BLaER1 treated with 17β-estradiol and CSF1 and Interleukin-3, amounts not matched to agents 10 nM and 100 nM (cell line): ENCODE measurements around the gene PDE7B.

Source experiments
- H3K27ac ChIP-seq, 11 experiments: shearing (Covaris generic); formaldehyde crosslinking; 2 replicates each; pipeline ENCODE4 v1.8.1; 2022
- H3K27me3 ChIP-seq, 11 experiments: shearing (Covaris generic); formaldehyde crosslinking; 2 replicates each; pipeline ENCODE4 v1.8.1; 2022
- H3K36me3 ChIP-seq, 11 experiments: shearing (Covaris generic); formaldehyde crosslinking; 2 replicates each; pipeline ENCODE4 v1.8.1; 2022
- H3K4me1 ChIP-seq, 10 experiments: shearing (Covaris generic); formaldehyde crosslinking; 2 replicates each; pipeline ENCODE4 v1.8.1; 2022
- H3K4me2 ChIP-seq, 11 experiments: shearing (Covaris generic); formaldehyde crosslinking; 2 replicates each; pipeline ENCODE4 v1.8.1; 2022
- H3K4me3 ChIP-seq, 10 experiments: shearing (Covaris generic); formaldehyde crosslinking; 2 replicates each; pipeline ENCODE4 v1.8.1; 2022
- H3K9ac ChIP-seq, 11 experiments: shearing (Covaris generic); formaldehyde crosslinking; 2 replicates each; pipeline ENCODE4 v1.8.1; 2022
- H3K9me3 ChIP-seq, 11 experiments: shearing (Covaris generic); formaldehyde crosslinking; replicated peaks in 1 of 11; 2 replicates each; pipeline ENCODE4 v1.8.1; 2022
- H4K20me1 ChIP-seq, 11 experiments: shearing (Covaris generic); formaldehyde crosslinking; 2 replicates each; pipeline ENCODE4 v1.8.1; 2022
- Cebpa-rat ChIP-seq, 11 experiments: shearing (Covaris generic); IDR thresholded peaks; 2 replicates each; pipeline ENCODE4 v1.8.1; 2022

The PDE7B gene

DNA sequence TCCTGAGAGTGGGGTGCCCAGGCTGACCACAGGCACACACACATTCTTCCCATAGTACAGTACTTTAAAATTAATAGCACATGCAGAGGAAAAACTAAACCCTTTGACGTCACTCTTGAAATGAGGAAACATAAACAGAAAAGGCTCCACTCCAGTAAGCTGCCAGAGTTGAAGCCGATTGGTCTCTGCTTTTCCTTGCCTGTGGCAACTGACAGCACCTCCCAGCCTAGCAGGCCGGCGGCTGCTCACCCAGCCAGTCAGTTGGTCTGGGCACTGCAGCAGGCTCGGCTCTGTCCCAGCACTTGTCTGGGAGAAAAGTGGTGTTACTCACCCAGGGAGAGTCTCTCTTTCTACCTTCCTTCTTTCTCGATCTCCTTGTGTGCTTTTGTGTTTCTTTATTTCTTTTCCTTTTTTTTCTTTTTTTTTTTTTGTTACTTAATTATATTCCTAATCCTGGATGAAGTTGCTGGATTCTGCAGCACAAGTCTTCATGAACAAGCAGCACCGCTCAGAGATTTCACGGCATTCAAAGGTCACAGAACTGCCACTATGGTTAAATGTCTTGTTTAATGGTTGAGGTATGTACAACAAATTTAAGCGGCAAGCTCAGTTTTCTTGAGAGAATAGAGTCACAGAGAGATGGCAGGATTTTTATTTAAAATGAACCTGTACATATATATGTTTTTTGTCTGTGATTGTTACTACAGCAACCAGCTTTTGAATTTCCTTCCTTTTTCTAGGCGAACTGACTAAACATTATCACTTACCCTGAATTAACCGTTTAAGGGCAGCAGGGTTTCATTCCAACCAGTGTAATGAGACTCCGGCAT, at the start of gene PDE7B:
TSS of gene PDE7B (plus strand) at position 260 of the 830 bp plus-strand sequence.
- TF ChIP-seq Cebpa-rat (IDR thresholded peaks at IDR 0.05): no peak
- peaks cover 10 to 33% (median 15%) of the 10 kb centered on the region in 10 experiments for H3K4me1 ChIP-seq
- H3K9ac ChIP-seq: peak within 1 kb of the TSS in 5 of 11 experiments; percentile 3 to 85 (median 71); a peak in 7 of 22 replicates
- no peaks in the 10 kb centered on the region for H4K20me1 ChIP-seq
- peak within 1 kb of the TSS in 3 of 10 experiments; percentile 42 to 47 (median 43); a peak in 5 of 20 replicates for H3K4me3 ChIP-seq
- peak within 1 kb of the TSS; percentile 31 to 93 (median 59) for H3K4me2 ChIP-seq
- no peaks in the 10 kb centered on the region for H3K9me3 ChIP-seq
- no peaks in the 10 kb centered on the region for H3K27me3 ChIP-seq
- H3K36me3 ChIP-seq: no peaks in the 10 kb centered on the region
- H3K27ac ChIP-seq: peak within 1 kb of the TSS in 6 of 11 experiments; percentile 15 to 90 (median 58); a peak in 9 of 22 replicates

GRCh38 chr6:135801755-135802465, 49.6 kb upstream of the PDE7B start:
- TF ChIP-seq Cebpa-rat (IDR thresholded peaks at IDR 0.05): no peak
- no peaks in the 10 kb centered on the region for H3K36me3 ChIP-seq
- H3K9ac ChIP-seq: no peak overlapping the region
- H3K27me3 ChIP-seq: no peaks in the 10 kb centered on the region
- no peak overlapping the region for H3K27ac ChIP-seq
- no peaks in the 10 kb centered on the region for H3K9me3 ChIP-seq
- no peak overlapping the region for H3K4me3 ChIP-seq
- no peak overlapping the region for H3K4me2 ChIP-seq
- H3K4me1 ChIP-seq: no peaks in the 10 kb centered on the region
- H4K20me1 ChIP-seq: no peaks in the 10 kb centered on the region

DNA sequence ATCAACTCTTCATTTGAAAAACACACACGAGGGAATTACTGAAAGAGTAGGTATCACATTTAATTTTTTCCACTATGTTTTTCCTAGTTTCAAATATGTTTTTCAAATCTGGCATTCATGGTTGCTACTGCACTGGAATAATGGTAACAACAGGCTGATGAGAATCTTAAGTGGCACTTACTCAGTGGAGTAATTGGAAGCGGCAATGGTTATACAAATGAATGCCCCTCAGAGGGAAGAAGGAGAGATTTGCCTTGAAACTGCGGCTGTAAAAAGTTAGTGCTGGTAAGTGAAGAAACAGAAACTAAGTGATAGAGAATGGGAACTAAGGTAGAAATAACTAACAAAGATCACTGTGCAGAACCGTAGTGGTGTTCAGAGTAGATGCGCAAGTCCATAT, 41.0 kb upstream of the PDE7B start:
- H3K9me3 ChIP-seq: peaks cover 0 to 8% (median 0%) of the 10 kb centered on the region in 11 experiments; a peak in 3 of 22 replicates
- H3K36me3 ChIP-seq: no peaks in the 10 kb centered on the region
- no peak overlapping the region for H3K9ac ChIP-seq
- no peaks in the 10 kb centered on the region for H3K27me3 ChIP-seq
- TF ChIP-seq Cebpa-rat (IDR thresholded peaks at IDR 0.05): no peak
- no peak overlapping the region for H3K27ac ChIP-seq
- H3K4me1 ChIP-seq: peaks cover 0 to 12% (median 3%) of the 10 kb centered on the region in 10 experiments; a peak in 9 of 20 replicates
- H4K20me1 ChIP-seq: no peaks in the 10 kb centered on the region
- H3K4me2 ChIP-seq: no peak overlapping the region
- H3K4me3 ChIP-seq: no peak overlapping the region

DNA sequence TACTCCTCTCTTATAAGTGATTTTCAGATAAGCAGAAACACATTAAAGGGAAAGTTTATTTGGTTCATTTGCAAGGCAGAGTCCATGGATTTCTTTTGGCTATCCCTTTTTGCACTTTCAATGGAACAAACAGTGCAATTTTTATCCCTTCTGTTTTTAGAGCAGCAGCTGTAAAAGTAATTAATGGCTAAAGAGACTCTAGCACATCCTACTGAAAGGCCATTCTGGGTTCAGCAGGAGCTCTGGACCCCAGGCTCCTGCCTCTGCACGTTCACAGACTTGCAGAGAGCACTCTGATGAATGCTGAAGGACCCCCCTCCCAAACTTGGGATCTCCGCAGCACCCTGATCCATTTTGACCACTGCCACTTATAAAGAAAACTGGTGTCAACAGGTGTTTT, 40.3 kb upstream of the PDE7B start:
- no peak for TF ChIP-seq Cebpa-rat (IDR thresholded peaks at IDR 0.05)
- Histone ChIP-seq H3K36me3 (no peaks in the 10 kb centered on the region), H3K27ac (no peak overlapping the region), H3K4me3 (no peak overlapping the region), H3K4me2 (no peak overlapping the region), H4K20me1 (no peaks in the 10 kb centered on the region), H3K4me1 (peaks cover 0 to 12% (median 3%) of the 10 kb centered on the region in 10 experiments; a peak in 9 of 20 replicates), H3K9me3 (peaks cover 0 to 8% (median 0%) of the 10 kb centered on the region in 11 experiments; a peak in 3 of 22 replicates), H3K27me3 (no peaks in the 10 kb centered on the region), H3K9ac (no peak overlapping the region)

DNA sequence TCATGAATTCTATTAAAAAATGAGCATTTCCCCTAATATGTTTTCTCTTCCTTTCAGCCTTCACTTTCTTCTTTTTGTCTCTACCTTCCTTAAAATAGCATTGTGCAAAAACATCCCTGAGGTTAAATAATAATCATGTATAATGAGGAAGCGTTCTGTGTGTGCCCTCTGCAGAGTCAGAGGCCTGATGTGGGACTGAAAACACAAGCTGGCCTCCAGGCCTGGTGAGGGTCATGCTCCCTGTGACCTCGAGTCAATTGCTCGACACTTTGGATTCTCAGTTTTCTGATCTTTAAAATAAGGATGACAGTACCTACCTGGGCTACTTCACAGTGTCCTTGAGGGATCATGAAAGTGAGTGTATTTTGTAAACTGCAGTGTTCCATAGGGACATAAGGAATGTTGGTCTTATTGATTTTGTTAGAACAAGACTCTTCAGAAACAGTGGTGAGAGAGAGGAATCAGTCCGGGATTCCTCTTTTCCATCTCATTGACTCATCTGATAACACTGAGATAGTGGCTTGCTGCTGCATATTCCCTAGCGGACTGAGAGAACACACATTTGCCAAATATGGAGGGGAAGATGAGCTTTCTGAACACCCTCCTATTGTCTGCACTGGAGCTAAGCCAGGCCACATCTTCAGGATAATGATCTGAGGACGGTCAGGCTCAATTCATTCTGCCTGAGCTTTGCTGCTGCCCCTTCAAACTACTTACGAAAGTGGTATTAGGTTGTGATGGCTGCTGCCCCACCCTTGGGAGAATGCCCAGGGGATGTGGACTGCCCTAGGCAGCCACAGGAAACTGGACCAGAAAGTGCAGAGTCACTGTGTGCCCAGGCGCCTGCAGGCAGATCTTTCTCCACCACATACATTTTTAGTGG, 39.6 kb upstream of the PDE7B start:
- no peak overlapping the region for H3K4me3 ChIP-seq
- H3K27ac ChIP-seq: 0 out of 22 replicates have a peak overlapping the region, but pooled peaks of 1 of the 11 experiments have one; percentile 7
- no peak for TF ChIP-seq Cebpa-rat (IDR thresholded peaks at IDR 0.05)
- peaks cover 0 to 8% (median 0%) of the 10 kb centered on the region in 11 experiments; a peak in 3 of 22 replicates for H3K9me3 ChIP-seq
- peaks cover 0 to 12% (median 3%) of the 10 kb centered on the region in 10 experiments; a peak in 9 of 20 replicates for H3K4me1 ChIP-seq
- H3K9ac ChIP-seq: no peak overlapping the region
- no peaks in the 10 kb centered on the region for H4K20me1 ChIP-seq
- H3K27me3 ChIP-seq: no peaks in the 10 kb centered on the region
- peak overlapping the region in 4 of 11 experiments; percentile 1 to 50 (median 23); a peak in 6 of 22 replicates for H3K4me2 ChIP-seq
- H3K36me3 ChIP-seq: no peaks in the 10 kb centered on the region

DNA sequence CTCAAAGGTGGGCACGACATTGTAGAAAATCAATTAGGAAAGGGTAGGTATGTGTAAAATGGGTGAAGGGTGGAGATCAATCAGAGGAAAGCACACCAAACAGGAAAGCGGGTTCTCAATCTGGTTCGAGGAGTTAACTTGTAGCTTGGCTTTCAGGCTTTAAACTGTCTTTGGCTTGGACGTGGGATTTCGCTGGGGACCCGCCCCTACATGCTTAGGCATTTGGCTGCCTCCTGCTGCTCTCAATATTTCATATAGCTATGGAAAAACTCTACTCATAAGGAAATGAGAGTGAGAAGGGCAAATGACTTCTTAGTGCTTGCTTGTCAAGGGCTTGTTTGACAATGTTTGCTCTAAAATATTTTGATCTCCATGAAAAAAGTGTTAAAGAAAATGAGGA, 38.1 kb upstream of the PDE7B start:
- H3K27ac ChIP-seq: no peak overlapping the region
- no peaks in the 10 kb centered on the region for H3K36me3 ChIP-seq
- H3K27me3 ChIP-seq: no peaks in the 10 kb centered on the region
- H3K4me2 ChIP-seq: no peak overlapping the region
- H3K4me3 ChIP-seq: no peak overlapping the region
- H3K9ac ChIP-seq: no peak overlapping the region
- no peaks in the 10 kb centered on the region for H4K20me1 ChIP-seq
- no peak for TF ChIP-seq Cebpa-rat (IDR thresholded peaks at IDR 0.05)
- peaks cover 0 to 12% (median 3%) of the 10 kb centered on the region in 10 experiments; a peak in 9 of 20 replicates for H3K4me1 ChIP-seq
- H3K9me3 ChIP-seq: peaks cover 0 to 8% (median 0%) of the 10 kb centered on the region in 11 experiments; a peak in 3 of 22 replicates

- H3K9ac ChIP-seq: no peak overlapping the region
- peaks cover 0 to 8% (median 0%) of the 10 kb centered on the region in 11 experiments; a peak in 3 of 22 replicates for H3K9me3 ChIP-seq
- no peak overlapping the region for H3K27ac ChIP-seq
- no peaks in the 10 kb centered on the region for H3K36me3 ChIP-seq
- H3K4me1 ChIP-seq: peaks cover 0 to 13% (median 3%) of the 10 kb centered on the region in 10 experiments; a peak in 9 of 20 replicates
- no peak overlapping the region for H3K4me3 ChIP-seq
- no peak for TF ChIP-seq Cebpa-rat (IDR thresholded peaks at IDR 0.05)
- no peak overlapping the region for H3K4me2 ChIP-seq
- no peaks in the 10 kb centered on the region for H3K27me3 ChIP-seq
- no peaks in the 10 kb centered on the region for H4K20me1 ChIP-seq
Measured at GRCh38 chr6:135814043-135814442, 37.5 kb upstream of the PDE7B start.

DNA sequence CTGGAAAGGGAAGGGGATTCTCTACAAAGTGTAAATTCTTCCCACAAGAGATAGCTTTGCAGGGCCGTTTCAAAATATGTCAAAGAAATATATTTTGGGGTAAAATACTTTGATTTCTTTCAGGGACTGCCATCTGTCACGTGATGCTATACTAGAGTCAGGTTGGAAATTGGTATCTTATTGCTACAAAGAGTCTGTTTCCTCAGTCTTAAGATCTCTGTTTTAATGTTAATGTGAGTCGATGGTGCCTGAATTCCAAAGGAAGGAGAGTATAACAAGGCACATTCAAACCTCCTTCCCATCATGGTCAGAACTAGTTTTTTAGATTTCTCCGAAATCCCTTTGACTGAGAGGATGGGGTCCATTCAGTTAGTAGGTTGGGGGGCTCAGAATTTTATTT, 36.3 kb upstream of the PDE7B start:
- H4K20me1 ChIP-seq: no peaks in the 10 kb centered on the region
- H3K4me1 ChIP-seq: peaks cover 0 to 24% (median 3%) of the 10 kb centered on the region in 10 experiments; a peak in 9 of 20 replicates
- no peak overlapping the region for H3K4me2 ChIP-seq
- H3K4me3 ChIP-seq: no peak overlapping the region
- H3K9ac ChIP-seq: no peak overlapping the region
- no peaks in the 10 kb centered on the region for H3K9me3 ChIP-seq
- TF ChIP-seq Cebpa-rat (IDR thresholded peaks at IDR 0.05): no peak
- no peaks in the 10 kb centered on the region for H3K36me3 ChIP-seq
- H3K27me3 ChIP-seq: no peaks in the 10 kb centered on the region
- H3K27ac ChIP-seq: no peak overlapping the region
